HG03460 (cell line): ENCODE results near the gene IL27RA.
"Not testable (repeated sequence)": the region's sequence is repeated elsewhere in the genome, so short reads cannot be mapped to it uniquely, and the experiment has no call there.

Experiments used
- ATAC-seq: cut with Tn5 transposase; IDR thresholded peaks from one replicate; pipeline ENCODE4 v1.9.1; 2021; ENCODE audit not compliant: unreplicated experiment

IL27RA gene

DNA sequence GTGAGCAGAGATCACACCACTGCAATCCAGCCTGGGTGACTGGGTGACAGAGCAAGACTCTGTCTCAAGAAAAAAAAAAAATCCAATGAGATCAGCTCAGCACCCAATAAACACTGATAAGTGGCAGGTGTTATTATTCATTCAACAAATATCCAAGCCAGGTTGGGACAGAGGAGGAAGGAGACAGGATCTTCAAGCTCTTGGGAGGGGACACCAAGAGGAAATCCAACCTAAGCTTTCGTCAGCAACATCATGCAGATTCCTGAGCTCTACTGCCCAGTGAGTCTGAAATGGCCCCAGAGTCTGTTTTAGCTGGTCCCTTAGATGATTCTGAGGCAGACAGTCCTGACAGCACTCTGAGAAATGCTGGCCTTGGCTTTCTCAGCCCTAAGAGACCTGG is 33.1 kb upstream of the IL27RA start:
- ATAC-seq, result no peak

DNA sequence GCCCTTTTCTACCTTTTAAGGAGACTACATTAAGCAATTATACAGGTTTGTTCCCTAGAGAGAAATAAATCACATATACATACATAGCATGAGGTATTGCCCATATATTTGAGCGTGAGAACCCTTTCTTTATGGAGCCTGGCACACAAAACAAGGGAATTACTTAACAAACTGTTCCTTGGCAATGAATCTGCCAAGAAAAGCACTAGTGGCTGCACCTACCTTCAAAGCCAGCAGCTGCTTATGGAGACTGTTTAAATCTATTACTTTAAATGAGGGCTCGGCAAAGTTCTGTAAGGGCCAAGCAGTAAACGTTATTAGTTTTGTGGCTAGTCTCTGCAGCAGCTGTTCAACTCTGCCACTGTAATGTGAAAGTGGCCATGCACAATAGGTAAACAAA is 32.5 kb upstream of the IL27RA start:
- ATAC-seq, result no peak

DNA sequence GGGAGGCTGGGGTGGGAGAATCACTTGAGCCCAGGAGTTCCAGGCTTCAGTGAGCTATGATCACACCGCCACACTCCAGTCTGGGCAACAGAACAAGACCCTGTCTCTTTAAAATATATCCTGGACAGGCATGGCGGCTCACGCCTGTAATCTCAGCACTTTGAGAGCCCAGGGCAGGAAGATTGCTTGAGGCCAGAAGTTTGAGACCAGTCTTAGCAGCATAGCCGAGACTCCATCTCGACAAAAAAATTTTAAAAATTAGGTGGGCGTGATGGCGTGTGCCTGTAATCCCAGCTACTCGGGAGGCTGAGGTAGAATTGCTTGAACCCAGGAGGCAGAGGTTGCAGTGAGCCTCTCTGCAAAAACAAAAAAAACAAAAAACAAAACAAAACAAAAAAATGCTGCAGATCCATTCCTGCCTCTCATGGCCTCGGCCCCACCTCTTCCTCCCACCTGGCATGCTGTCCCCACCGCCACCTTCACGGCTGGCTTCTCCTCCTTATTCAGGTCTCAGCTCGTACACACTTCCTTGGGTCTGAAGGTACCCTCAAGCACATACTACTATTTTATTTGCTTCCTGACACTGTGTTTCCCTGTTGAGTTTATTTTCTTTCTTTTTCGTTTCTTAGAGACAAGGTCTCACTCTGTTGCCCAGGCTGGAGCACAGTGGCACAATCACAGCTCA is 30.7 kb upstream of the IL27RA start:
- no peak for ATAC-seq

DNA sequence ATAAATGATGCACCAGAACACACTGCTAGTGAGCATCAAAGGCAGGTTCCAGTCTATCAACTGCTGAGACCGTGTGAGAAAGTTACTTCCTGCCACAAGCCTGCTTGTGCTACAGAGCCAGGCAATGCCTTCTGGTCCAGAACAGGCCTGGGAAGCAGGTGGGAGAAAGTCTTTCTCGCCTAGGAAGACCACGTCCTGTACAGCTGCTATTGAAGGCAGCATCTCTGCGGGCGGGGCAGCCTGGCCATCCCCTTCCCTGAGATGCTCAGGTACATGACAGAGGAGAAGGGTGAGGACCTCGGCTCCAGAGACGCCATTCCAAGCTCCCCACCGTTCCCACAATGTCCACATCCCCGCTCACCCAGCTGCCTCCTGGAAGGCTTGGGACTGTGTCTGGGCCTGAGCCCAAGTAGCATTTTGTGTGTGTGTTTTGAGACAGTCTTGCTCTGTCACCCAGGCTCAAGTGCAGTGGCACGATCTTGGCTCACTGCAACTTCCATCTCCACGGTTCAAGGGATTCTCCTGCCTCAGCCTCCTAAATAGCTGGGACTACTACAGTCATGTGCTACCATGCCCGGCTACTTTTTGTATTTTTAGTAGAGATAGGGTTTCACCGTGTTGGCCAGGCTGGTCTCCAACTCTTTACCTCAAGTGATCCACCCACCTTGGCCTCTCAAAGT is 28.9 kb upstream of the IL27RA start:
- no peak for ATAC-seq

DNA sequence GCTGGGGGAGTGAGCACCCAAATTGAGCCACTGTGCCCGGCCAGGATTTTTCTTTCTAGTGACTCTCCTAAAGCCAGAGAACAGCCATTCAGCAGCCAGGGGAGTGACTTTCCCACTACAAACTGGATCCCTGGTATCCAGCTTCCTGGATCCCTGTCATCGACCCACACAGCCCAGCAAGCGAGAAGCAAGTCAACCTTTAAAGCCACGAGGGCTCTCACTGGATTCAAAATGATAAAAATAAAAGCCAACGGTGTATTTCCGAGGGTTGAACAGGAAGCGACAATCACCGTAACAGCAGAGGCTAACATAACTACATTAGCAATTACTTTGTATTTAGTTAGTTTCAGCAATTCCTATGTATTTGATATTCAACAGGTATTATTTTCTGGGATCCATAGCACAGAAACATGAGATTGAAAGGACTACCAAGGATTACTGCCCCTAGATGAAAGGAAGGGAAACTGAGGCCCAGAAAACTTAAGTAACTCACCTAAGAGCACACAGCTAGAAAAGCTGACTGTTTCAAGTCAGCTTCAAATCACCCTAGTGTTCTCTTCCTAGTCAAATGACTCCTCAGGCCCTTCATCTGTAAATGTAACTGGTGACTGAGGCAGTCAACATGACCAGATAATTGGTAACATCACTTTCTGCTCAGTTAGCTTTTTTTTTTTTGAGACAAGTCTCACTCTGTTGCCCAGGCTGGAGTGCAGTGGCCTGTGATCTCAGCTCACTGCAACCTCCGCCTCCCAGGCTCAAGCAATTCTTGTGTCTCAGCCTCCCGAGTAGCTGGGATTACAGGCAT is 28.1 kb upstream of the IL27RA start:
- no peak for ATAC-seq

DNA sequence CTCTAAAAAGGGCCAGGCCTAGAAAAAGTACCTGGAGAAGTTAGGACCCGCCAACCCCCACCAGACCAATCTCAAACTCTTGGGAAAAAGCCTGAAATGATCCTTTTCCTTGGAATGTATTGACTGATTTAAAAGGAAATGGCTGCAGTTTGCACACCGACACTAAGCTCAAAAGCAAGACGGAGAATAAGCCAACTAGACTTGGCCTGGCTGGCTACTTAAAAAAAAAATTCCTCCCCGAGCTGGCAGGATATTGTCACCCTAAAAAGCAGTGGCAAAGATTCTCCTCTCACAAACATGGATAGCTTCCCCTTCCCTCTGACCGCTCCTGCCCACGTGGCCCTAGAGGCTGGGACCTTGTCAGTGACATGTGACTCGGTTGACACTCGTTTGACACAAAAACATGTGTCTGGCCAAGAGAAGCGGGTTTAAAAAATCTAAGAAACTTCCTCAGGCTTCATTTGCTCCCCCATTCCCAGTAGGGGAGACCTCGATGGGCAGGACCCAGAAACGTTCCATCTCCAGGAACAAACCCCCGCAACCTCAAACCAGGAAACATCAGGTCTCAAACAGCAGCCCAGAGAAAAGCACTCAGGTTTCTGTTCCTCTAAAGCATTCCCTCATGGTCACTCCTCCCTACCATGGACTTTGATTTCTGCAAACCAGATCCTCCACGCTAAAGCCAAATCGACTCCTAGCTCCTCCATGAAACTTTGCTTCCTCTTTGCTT is 26.8 kb upstream of the IL27RA start:
- no peak for ATAC-seq

DNA sequence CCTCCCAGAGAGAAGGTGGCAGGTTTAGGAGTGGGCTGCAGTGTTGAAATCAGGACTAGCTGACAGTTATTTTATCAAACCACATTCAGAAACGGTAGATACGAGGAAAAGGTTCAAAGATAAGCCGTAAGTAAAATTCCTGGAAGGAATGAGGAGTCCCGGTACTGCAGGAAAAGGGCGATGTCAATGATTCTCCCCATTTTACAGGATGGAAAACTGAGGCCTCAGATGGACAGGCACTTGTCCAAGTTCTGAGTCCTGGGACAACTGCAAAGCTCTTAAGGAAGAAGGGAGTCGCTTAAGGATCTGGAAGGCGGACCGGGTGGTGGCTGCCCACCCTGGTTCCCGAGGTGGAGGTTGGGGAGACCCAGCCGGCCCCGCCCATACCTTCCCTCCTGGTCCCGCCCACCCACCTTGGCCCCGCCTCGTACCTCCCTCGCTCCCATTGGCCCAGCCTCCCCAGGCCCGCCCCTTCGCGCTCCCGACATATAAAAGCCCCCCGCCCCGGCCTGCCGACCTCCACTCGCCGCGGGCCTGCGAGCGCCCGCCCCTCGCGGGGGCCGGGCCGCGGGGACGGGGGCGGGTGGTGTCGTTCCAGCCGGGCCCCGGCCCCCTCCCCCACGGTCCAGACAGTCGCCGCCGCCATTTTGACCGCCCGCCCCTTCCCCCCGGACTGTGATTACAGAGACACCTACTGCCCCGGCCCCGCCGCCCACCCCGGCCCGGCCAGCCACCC is 26.0 kb upstream of the IL27RA start:
- no peak for ATAC-seq

DNA sequence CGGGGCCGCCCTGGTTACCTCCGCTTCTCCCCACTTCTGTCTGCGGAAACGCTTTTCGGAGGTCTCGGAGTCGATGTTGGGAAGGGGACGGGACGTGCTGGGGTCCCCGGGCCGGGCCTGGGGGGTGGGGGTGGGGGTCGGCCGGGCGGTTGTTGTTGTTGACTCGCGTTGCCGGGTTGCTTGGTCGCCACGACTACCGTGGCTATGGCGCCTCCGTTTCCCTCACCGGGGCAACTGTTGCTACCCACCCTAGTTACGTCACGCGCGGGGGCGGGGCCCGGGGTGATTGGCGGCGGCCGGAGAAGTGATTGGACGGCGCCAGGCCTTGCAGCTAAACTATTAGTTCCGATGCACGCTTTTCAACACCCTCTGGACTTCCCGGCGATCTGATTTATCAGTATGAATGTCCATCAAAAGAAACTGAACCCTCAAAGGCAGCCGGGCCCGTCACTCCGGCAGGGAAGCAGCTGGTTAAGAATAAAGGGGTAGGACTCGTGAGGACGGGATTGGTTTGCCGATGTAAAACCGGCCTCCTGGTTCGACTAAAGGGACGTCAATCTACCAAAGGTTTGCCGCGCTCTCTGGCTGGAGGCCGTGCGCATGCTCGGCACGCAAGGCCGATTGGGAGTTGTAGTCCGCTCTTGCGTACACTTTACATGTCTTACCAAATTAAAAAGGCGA is 25.3 kb upstream of the IL27RA start, which contains the start of gene RFX1:
TSS of gene RFX1 (minus strand) at position 236 of the 681 bp plus-strand sequence. CDS start 12,477 bp downstream, outside the sequence.
- ATAC-seq, result peak; percentile 75

DNA sequence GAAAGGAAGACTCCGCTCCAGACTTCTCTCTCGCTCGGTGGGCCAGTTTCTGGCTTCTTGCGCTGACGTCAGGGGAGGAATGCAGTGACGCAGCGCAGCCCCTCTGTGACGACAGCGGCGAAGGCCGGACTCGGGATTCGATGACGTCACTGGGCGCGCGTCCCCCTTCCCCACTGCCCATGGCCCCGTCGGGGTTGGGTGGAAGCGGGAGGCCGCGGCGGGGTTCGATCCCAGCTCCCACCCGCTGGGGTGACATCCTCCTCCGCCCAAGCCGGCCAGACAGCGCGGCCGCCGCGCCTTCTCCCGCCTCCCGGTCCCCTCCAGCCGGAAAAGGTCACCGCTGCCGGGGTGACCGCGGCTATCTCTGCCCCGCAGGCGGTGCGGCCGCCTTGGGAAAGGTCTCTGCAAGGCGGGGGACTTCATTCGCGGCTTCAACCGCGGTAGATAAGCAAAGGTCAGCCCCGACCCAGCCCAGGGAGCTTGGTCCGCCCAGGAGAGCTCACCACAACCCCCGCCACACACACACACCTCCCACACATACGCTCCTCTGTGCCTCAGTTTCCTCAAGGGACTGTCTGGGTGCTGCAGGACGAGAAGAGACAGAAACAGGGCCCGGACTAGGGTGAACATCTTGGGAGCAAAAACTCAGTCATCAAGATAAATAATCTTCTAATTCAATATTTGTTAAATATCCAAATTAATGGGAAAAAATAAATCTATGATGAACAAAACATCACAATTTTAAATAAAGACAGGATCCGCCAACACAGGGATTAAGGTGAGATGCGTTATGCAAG is 24.6 kb upstream of the IL27RA start:
- ATAC-seq, result peak; percentile 28

DNA sequence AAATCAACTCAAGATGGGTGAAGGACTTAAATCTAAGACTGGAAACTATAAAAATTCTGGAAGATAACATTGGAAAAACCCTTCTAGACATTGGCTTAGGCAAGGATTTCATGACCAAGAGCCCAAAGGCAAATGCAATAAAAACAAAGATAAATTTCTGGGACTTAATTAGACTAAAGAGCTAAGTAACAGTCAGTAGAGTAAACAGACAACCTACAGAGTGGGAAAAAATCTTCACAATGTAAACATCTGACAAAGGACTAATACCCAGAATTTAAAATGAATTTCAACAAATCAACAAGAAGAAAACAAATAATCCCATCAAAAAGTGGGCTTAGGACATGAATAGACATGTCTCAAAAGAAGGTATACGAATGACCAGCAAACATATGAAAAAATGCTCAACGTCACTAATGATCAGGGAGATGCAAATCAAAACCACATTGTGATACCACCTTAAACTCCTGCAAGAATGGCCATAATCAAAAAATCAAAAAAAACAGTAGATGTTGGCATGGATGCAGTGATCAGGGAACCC is 19.1 kb upstream of the IL27RA start:
- ATAC-seq, result no peak

DNA sequence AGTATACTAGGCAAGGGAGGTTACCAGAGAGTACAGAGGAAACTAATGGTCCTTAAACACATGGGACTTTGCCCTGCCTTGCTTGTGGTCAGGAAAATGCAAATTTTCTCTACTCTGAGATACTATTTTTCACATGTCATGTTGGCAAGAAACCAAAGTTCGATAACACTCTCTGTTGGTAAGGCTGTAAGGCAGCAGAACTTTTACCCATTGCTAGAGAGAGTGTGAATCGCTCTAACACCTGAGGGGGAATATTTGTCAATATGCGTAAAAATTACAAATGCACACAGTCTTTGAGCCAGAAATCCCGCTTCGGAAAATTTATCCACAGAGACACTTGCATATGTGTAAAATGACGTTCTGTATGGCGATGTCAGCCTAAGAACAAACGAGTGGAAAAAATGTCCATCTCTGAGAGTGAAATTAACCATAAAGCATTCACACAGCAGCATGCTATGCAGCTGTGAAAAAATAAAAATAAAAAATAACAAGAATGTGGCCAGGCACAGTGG is 16.0 kb upstream of the IL27RA start:
- no peak for ATAC-seq

DNA sequence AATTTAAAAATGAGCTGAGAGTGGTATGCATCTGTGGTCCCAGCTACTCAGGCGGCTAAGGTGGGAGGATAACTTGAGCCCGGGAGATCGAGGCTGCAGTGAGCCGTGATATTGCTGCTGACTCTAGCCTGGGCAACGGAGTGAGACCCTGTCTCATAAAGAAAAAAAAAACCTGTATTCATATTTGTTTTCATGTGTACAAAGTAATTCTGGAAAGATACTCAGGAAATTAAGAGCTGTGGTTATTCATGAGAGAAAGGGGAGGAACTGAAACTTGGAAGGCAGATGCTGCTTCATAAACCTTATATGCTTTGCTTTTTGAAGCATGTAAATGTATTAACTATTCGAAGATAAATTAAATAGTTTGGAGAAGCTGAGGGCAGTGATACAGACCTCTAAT is 12.5 kb upstream of the IL27RA start:
- no peak for ATAC-seq

DNA sequence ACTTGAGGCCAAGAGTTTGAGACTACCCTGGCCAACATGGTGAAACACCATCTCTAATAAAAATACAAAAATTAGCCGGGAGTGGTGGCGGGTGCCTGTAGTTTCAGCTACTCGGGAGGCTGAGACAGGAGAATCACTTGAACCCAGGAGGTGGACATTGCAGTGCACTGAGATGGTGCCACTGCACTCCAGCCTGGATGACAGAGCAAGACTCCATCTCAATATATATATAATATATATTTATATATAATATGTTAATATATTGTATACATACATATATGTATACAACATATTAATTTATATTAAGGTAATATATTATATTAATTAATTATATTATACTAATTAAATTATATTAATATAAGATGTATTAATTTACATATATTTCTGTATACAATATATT is 11.8 kb upstream of the IL27RA start:
- ATAC-seq, result not testable (repeated sequence)

DNA sequence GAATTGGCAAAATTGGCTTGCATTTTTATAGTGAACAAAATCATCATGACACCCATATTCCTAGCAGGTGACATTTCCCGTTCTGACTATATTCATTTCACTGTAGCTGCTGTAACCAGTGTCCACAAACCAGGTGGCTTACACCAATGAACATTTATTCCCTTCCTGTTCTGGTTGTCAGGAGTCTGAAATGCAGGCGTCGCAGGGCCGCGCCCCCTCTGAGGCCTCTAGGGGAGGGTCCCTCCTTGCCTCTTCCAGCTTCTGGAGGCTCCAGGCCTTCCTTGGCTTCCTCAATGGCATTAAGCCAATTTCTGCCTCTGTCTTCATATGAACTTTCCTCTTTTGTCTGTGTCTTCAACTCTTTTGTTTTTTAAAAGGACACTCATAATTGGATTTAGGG is 10.1 kb upstream of the IL27RA start:
- no peak for ATAC-seq

DNA sequence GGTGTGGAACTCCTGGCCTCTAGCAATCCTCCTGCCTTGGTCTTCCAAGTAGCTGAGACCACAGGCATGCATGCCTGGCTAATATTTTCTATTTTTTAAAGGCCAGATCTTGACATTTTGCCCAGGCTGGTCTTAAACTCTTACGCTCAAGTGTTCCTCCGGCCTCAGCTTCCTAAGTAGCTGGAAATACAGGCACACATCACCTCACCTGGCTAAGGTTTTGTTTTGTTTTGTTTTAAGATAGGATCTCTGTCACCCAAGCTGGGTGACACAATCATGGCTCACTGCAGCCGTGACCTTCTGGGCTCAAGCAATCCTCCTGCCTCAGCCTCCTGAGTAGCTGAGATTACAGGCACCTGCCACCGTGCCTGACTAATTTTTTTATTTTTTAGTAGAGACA is 9.1 kb upstream of the IL27RA start:
- ATAC-seq, result no peak

DNA sequence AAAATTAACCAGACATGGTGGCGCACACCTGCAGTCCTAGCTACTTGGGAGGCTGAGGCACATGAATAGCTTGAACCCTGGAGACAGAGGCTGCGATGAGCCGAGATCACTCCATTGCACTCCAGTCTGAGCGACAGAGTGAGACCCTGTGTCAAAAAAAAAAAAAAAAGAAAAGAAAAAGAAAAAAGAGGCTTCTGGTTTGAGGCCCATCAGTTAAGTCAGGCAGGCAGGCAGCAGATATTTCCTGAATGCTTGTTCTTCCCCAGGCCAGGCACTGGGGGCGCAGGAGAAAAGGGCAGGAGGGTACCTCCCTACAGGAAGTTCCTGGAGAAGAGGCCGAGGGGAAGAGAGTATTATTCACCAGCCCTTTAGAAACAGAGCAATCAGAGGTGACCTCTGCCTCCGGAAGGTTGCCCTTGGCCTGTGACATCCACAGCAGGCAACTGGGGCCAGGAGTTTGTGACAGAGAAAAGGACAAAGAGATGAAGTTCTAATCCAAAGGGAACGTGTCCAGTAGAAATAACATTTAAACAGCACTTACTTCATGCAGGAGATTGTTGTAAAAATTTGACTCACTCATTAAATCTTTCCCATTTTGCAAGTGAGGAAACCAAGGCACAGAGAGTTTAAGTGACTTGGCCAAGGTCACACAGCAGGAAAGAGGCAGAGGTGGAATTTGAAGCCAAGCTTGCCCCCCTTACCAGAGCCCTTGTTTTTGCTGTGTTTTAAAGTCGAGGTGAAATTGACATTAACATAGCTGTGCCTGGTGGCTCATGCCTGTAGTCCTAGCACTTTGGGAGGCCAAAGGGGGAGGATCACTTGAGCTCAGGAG is 7.9 kb upstream of the IL27RA start:
- no peak for ATAC-seq

DNA sequence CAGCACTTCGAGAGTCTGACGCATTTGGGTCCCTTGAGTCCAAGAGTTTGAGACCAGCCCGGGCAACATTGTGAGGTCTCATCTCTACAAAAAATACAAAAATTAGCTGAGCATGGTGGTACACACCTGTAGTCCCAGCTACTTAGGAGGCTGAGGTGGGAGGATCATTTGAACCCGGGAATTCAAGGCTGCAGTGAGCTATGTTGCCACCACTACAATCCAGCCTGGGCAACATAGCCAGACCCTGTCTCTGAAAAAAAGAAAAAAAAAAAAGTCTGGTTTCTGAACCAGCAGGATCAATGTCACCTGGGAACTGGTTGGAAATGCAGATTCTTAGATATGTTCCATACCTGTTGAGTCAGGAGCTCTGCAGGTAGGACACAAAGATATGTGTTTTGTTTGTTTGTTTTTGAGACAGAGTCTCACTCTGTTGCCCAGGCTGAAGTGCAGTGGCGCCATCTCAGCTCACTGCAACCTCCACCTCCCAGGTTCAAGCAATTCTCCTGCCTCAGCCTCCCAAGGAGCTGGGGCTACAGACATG is 4.8 kb upstream of the IL27RA start:
- ATAC-seq, result not testable (repeated sequence)
